DOHH2 (cell line): ENCODE results near the gene TMEM94.

ENCODE experiments used
- H3F3A ChIP-seq: fragments of 200-600 bp; sonication (generic), shearing (Covaris generic); 2 replicates; pipeline ENCODE4 v1.6.0; 2016; ENCODE audit warnings: antibody characterized with exemption, mild to moderate bottlenecking; ENCODE audit not compliant: control insufficient read depth, insufficient read depth
- H3K27ac ChIP-seq: fragments of 200-600 bp; sonication (generic); 2 replicates; pipeline ENCODE4 v1.5.1; 2014; ENCODE audit warnings: low read depth, mild to moderate bottlenecking, low read length, moderate library complexity
- H3K27me3 ChIP-seq: fragments of 200-600 bp; sonication (generic); 2 replicates; pipeline ENCODE4 v1.6.1; 2014; ENCODE audit warnings: mild to moderate bottlenecking, low read length, mixed read lengths; ENCODE audit not compliant: control insufficient read depth
- H3K36me3 ChIP-seq: fragments of 200-600 bp; sonication (generic); 2 replicates; pipeline ENCODE4 v1.6.1; 2014; ENCODE audit warnings: mild to moderate bottlenecking, low read length, moderate library complexity, mixed read lengths; ENCODE audit not compliant: control insufficient read depth
- H3K4me1 ChIP-seq: fragments of 200-600 bp; sonication (generic); 2 replicates; pipeline ENCODE4 v1.6.1; 2014; ENCODE audit warnings: mild to moderate bottlenecking, low read length, mixed read lengths; ENCODE audit not compliant: control insufficient read depth
- H3K4me2 ChIP-seq: fragments of 200-600 bp; sonication (generic); 2 replicates; pipeline ENCODE4 v1.6.0; 2014; ENCODE audit warnings: mild to moderate bottlenecking, low read length, moderate library complexity
- H3K4me3 ChIP-seq: fragments of 200-600 bp; sonication (generic); 2 replicates; pipeline ENCODE4 v1.5.1; 2014; ENCODE audit warnings: mild to moderate bottlenecking, low read length, mixed read lengths
- H3K79me2 ChIP-seq: fragments of 200-600 bp; sonication (generic); 2 replicates; pipeline ENCODE4 v1.6.1; 2014; ENCODE audit warnings: mild to moderate bottlenecking, low read length, mixed read lengths; ENCODE audit not compliant: control insufficient read depth
- H3K9me2 ChIP-seq: fragments of 200-600 bp; sonication (generic); replicated peaks from 2 replicates; pipeline ENCODE4 v1.6.1; 2014; ENCODE audit warnings: mild to moderate bottlenecking, low read length, mixed read lengths; ENCODE audit not compliant: control insufficient read depth
- H3K9me3 ChIP-seq: fragments of 200-600 bp; sonication (generic); 2 replicates; pipeline ENCODE4 v1.6.1; 2014; ENCODE audit warnings: antibody characterized with exemption, low read length, mixed read lengths; ENCODE audit not compliant: control insufficient read depth, insufficient read depth
- H4K20me1 ChIP-seq: fragments of 200-600 bp; sonication (generic); 2 replicates; pipeline ENCODE4 v1.6.0; 2014; ENCODE audit warnings: low read depth, mild to moderate bottlenecking, antibody characterized with exemption, low read length, moderate library complexity; ENCODE audit not compliant: control insufficient read depth, insufficient read depth
- CTCF ChIP-seq: fragments of 200-600 bp; sonication (generic); IDR thresholded peaks from one replicate; pipeline ENCODE4 v1.5.1; 2014; ENCODE audit warnings: antibody characterized with exemption, mild to moderate bottlenecking, low read depth, low read length; ENCODE audit not compliant: poor library complexity, severe bottlenecking
- EZH2phosphoT487 ChIP-seq: fragments of 200-600 bp; sonication (generic); IDR thresholded peaks from 2 replicates; pipeline ENCODE4 v1.6.1; 2017; ENCODE audit warnings: borderline replicate concordance, mild to moderate bottlenecking, antibody characterized with exemption, low read length, moderate library complexity, mixed read lengths

The TMEM94 gene

GRCh38 chr17:75411328-75412067 is 44.9 kb upstream of the TMEM94 start:
- Histone ChIP-seq H3K4me1 (peaks cover 31% of the 10 kb centered on the region), H3K4me3 (no peak overlapping the region), H4K20me1 (no peaks in the 10 kb centered on the region), H3K79me2 (no peaks in the 10 kb centered on the region), H3K27ac (no peak overlapping the region), H3K4me2 (peak overlapping the region; percentile 70; the same call in 1 of the 2 replicates), H3K9me3 (no peaks in the 10 kb centered on the region), H3K36me3 (no peaks in the 10 kb centered on the region), H3K9me2 (no peaks in the 10 kb centered on the region), H3K27me3 (peaks cover 10% of the 10 kb centered on the region), H3F3A (peaks cover 6% of the 10 kb centered on the region; the same call in 1 of the 2 replicates)
- TF ChIP-seq EZH2phosphoT487, result no peak
- no peak for TF ChIP-seq CTCF

- Histone ChIP-seq H3K27me3 (peaks cover 10% of the 10 kb centered on the region), H3K27ac (no peak overlapping the region), H3K9me2 (no peaks in the 10 kb centered on the region), H3K4me3 (peak overlapping the region; percentile 48), H3K79me2 (no peaks in the 10 kb centered on the region), H3K4me2 (peak overlapping the region; percentile 70), H3K4me1 (peaks cover 27% of the 10 kb centered on the region), H3K9me3 (no peaks in the 10 kb centered on the region), H3F3A (peaks cover 6% of the 10 kb centered on the region; the same call in 1 of the 2 replicates), H3K36me3 (no peaks in the 10 kb centered on the region), H4K20me1 (no peaks in the 10 kb centered on the region)
- TF ChIP-seq CTCF (peak; percentile 70), EZH2phosphoT487 (no peak)
Measured at GRCh38 chr17:75412455-75413317, 43.7 kb upstream of the TMEM94 start.

GRCh38 chr17:75414488-75414887 is 41.9 kb upstream of the TMEM94 start:
- Histone ChIP-seq H3K9me3 (no peaks in the 10 kb centered on the region), H3K4me1 (peaks cover 14% of the 10 kb centered on the region), H3F3A (no peaks in the 10 kb centered on the region), H3K4me3 (no peak overlapping the region), H3K27ac (no peak overlapping the region), H3K36me3 (no peaks in the 10 kb centered on the region), H3K4me2 (no peak overlapping the region), H4K20me1 (no peaks in the 10 kb centered on the region), H3K27me3 (peaks cover 10% of the 10 kb centered on the region), H3K79me2 (no peaks in the 10 kb centered on the region), H3K9me2 (no peaks in the 10 kb centered on the region)
- TF ChIP-seq EZH2phosphoT487 (no peak), CTCF (no peak)
